ENCODE measurements around the gene RGS19. TPM values are rescaled to one million over a fixed set of nuclear protein-coding genes. Genes with fewer than 3 reads are reported as not detected.

Gene RGS19
- total RNA-seq, 4 donors from 2014 or later = 4.6 to 38.8 (median 6.7) TPM

DNA sequence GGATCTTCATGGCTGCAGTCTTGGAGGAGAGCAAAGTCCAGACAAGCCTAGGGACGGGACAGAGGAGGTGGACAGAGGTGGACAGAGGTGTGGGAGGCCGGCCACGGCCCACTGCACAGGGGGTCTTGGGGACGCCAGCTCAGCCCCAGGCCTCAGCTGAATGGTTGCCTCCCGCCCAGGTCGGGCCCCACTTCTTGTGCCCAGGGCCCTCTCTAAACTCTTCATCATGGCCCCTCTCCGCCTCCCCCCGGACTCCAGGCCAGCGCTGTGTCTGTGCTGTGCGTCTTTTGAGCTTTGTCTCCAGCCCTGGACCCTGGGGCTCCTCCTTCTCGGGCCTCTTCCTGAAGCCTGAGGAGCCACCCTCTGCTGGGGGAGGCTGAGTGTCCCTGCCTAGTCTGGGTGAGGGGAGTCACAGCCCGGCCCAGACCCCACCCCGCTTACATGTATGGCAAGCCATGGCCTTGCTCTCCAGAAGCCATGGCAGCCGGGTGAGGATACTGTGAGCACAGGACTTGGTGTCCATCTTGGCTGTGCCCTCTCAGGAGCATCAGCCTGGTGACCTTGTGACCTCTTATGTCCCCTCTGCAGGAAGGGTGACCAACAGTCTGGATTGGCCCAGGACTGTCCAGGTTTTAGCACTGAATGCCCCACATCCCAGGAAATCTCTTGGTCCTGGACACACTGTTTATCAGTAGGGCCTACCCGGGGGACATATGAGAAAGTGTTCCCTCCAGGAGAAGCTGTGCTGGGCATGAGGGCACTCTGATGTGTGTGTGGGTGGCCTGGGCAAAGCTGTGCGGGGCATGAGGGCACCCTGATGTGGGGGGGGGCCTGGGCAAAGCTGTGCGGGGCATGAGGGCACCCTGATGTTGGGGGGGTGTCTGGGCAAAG is 37.5 kb upstream of the RGS19 start:
- no peak overlapping the region for H3K27ac ChIP-seq
- intact Hi-C loops (cut with DNase I; ENCODE audit: low total_unique reads) = no loop called here
- H3K36me3 ChIP-seq = no peaks in the 10 kb centered on the region
- no peaks in the 10 kb centered on the region for H3K27me3 ChIP-seq
- DNase-seq = no peak
- TF ChIP-seq, protein P1, sequence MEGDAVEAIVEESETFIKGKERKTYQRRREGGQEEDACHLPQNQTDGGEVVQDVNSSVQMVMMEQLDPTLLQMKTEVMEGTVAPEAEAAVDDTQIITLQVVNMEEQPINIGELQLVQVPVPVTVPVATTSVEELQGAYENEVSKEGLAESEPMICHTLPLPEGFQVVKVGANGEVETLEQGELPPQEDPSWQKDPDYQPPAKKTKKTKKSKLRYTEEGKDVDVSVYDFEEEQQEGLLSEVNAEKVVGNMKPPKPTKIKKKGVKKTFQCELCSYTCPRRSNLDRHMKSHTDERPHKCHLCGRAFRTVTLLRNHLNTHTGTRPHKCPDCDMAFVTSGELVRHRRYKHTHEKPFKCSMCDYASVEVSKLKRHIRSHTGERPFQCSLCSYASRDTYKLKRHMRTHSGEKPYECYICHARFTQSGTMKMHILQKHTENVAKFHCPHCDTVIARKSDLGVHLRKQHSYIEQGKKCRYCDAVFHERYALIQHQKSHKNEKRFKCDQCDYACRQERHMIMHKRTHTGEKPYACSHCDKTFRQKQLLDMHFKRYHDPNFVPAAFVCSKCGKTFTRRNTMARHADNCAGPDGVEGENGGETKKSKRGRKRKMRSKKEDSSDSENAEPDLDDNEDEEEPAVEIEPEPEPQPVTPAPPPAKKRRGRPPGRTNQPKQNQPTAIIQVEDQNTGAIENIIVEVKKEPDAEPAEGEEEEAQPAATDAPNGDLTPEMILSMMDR (IDR thresholded peaks at IDR 0.05) = no peak
- no peak for TF ChIP-seq POLR2A (IDR thresholded peaks at IDR 0.05)
- H3K4me1 ChIP-seq = no peaks in the 10 kb centered on the region
- no peak overlapping the region for H3K4me3 ChIP-seq
- no peaks in the 10 kb centered on the region for H3K9me3 ChIP-seq

DNA sequence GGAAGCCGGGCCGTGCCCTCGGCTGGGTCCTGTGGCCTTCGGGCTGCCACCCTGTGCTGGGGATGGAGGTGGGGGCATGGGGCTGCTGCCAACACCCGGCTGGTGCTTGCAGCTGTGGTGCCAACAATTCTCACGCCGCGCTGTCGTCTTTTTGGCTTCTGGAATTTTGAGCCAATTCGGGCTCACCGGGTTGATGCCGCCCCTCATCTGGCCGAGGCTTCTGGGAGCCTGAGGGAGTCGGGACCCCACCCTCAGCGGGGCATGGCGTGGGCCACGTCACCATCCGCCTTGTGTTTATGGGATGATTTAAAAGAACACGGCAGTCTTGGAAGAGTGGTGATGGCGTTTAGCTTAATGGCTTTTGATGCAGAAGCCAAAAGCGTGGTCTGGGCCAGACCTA is 36.7 kb upstream of the RGS19 start:
- H3K4me3 ChIP-seq = no peak overlapping the region
- H3K9me3 ChIP-seq = no peaks in the 10 kb centered on the region
- DNase-seq = no peak
- H3K36me3 ChIP-seq = no peaks in the 10 kb centered on the region
- no peak for TF ChIP-seq POLR2A (IDR thresholded peaks at IDR 0.05)
- TF ChIP-seq, protein P1 (IDR thresholded peaks at IDR 0.05) = no peak
- no peaks in the 10 kb centered on the region for H3K4me1 ChIP-seq
- H3K27me3 ChIP-seq = no peaks in the 10 kb centered on the region
- no peak overlapping the region for H3K27ac ChIP-seq
- intact Hi-C loops (cut with DNase I; ENCODE audit: low total_unique reads) = no loop called here

DNA sequence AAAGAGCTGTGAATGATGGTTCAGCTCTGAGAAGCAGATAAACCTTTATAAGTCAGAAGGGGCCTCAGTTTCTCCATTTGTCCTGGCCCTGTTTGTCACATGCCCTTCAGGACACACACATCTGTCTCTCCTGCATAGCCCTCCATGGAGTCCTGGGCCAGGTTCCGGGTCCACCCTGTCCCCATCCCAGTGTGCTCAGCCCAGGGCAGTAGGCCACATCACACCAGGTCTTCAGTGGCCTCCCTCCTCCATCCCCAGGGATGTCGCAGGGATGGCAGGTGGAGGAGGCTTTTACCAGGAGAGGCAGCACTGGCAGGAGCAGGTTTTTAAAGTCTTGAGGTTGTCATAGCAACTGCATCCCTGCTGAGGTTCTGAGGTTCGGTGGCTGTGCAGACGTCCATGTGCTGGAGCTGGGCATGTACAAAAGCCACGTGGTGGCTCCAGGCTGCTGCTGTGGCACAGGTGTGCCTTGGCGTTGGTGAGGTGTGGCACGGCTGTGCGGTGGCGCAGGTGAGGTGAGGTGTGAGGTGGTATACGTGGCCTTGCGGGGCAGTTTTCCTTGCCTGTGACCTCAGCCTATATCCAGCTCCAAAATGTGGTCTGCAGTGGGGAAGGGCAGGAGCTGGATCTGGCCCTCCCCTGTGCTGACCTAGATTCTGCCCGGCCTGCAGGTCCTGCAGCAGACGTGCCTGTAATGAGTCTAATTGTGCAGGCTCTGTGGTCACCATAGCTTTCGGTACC is 36.0 kb upstream of the RGS19 start:
- Histone ChIP-seq H3K27ac (no peak overlapping the region), H3K27me3 (no peaks in the 10 kb centered on the region), H3K4me3 (no peak overlapping the region), H3K4me1 (no peaks in the 10 kb centered on the region), H3K9me3 (no peaks in the 10 kb centered on the region), H3K36me3 (no peaks in the 10 kb centered on the region)
- intact Hi-C loops (cut with DNase I; ENCODE audit: low total_unique reads) = no loop called here
- TF ChIP-seq POLR2A (IDR thresholded peaks at IDR 0.05) = no peak
- TF ChIP-seq, protein P1 (IDR thresholded peaks at IDR 0.05) = no peak
- DNase-seq = no peak

DNA sequence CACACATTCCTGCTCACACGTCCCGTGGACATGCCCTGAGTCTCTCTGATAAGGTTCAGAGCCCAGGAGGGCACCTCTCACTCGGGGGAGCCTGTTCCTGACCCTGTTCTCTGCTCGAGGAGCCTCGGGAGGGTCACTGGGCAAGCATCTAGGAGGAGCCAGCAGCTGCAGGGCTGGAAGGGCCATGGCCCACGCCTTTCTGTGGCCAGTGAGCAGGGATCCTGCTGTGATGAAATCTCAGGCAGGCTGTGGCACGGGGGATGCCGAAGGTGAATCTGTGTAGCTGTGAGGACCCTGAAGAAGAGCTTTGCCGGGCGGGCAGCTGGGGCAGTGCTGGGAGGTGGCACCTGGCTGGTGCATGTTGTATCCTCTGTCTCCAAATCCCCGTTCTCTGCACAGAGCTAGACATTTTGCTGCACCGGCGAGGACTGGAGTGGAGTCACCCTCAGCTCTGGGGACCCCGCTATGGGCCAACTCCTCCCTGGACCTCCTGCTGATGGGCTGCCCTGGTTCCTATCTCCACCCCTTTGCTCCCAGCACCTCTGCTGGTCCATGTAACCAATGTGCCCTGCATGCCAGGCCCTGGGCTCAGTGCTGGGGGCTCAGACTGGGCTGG is 35.1 kb upstream of the RGS19 start:
- no peak overlapping the region for H3K27ac ChIP-seq
- no peak overlapping the region for H3K4me3 ChIP-seq
- no peaks in the 10 kb centered on the region for H3K4me1 ChIP-seq
- TF ChIP-seq, protein P1 (IDR thresholded peaks at IDR 0.05) = no peak
- TF ChIP-seq POLR2A (IDR thresholded peaks at IDR 0.05) = no peak
- no peak for DNase-seq
- intact Hi-C loops (cut with DNase I; ENCODE audit: low total_unique reads) = no loop called here
- H3K9me3 ChIP-seq = no peaks in the 10 kb centered on the region
- no peaks in the 10 kb centered on the region for H3K36me3 ChIP-seq
- H3K27me3 ChIP-seq = no peaks in the 10 kb centered on the region
